HG03354 (cell line): ENCODE results near the gene ZNF148.

Experiments
- ATAC-seq: cut with Tn5 transposase; IDR thresholded peaks from one replicate; pipeline ENCODE4 v1.9.1; 2021; ENCODE audit warnings: mild to moderate bottlenecking; ENCODE audit not compliant: unreplicated experiment, poor library complexity, severe bottlenecking

Gene ZNF148

GRCh38 chr3:125236331-125236903 is 138.7 kb downstream of the ZNF148 start:
- ATAC-seq = no peak

GRCh38 chr3:125234831-125235230 is 140.3 kb downstream of the ZNF148 start:
- ATAC-seq = no peak

GRCh38 chr3:125232401-125232800 is 142.7 kb downstream of the ZNF148 start:
- no peak for ATAC-seq

GRCh38 chr3:125231895-125232294 is 143.2 kb downstream of the ZNF148 start:
- no peak for ATAC-seq

GRCh38 chr3:125229707-125230106 is 145.4 kb downstream of the ZNF148 start:
- ATAC-seq = no peak

GRCh38 chr3:125229168-125229567 is 146.0 kb downstream of the ZNF148 start:
- ATAC-seq = no peak

- no peak for ATAC-seq
Measured at GRCh38 chr3:125221831-125222230, 153.3 kb downstream of the ZNF148 start.

- ATAC-seq = no peak
Measured at GRCh38 chr3:125220727-125221429, 154.2 kb downstream of the ZNF148 start.

GRCh38 chr3:125220183-125220582 is 154.9 kb downstream of the ZNF148 start:
- no peak for ATAC-seq

- ATAC-seq = no peak
Measured at GRCh38 chr3:125219261-125219701, 155.8 kb downstream of the ZNF148 start.

- no peak for ATAC-seq
Measured at GRCh38 chr3:125214738-125215137, 160.4 kb downstream of the ZNF148 start.

- ATAC-seq = no peak
Measured at GRCh38 chr3:125213946-125214542, 161.1 kb downstream of the ZNF148 start.

- no peak for ATAC-seq
Measured at GRCh38 chr3:125213364-125213755, 161.8 kb downstream of the ZNF148 start.

GRCh38 chr3:125212509-125213363 is 162.4 kb downstream of the ZNF148 start, which contains the start of gene SLC12A8:
TSS of gene SLC12A8 (minus strand) at chr3:125212748. CDS start at chr3:125211349, 1,399 bp downstream.
- no peak for ATAC-seq

GRCh38 chr3:125212091-125212508 is 163.0 kb downstream of the ZNF148 start:
- no peak for ATAC-seq

GRCh38 chr3:125211523-125212090 is 163.5 kb downstream of the ZNF148 start:
- ATAC-seq = no peak

GRCh38 chr3:125207949-125208568 is 167.1 kb downstream of the ZNF148 start:
- ATAC-seq = no peak

GRCh38 chr3:125207507-125207906 is 167.6 kb downstream of the ZNF148 start:
- ATAC-seq = no peak

GRCh38 chr3:125206934-125207333 is 168.2 kb downstream of the ZNF148 start:
- no peak for ATAC-seq
